Stimulated activated CD8-positive, alpha-beta memory T cell treated with anti-CD3 and anti-CD28 coated beads, Interleukin-2, amount 100 ng/mL, for 48 hours (primary cell): ENCODE results near the gene RIN3.
A peak's percentile ranks its signal among the peaks of the same experiment; 100 is the strongest.

Source experiments
- DNase-seq, 2 donors: peaks; one replicate each; pipeline ENCODE4 v3.0.0-alpha.2; 2020; ENCODE audit warnings: low read depth in 2 of 2

The RIN3 gene

DNA sequence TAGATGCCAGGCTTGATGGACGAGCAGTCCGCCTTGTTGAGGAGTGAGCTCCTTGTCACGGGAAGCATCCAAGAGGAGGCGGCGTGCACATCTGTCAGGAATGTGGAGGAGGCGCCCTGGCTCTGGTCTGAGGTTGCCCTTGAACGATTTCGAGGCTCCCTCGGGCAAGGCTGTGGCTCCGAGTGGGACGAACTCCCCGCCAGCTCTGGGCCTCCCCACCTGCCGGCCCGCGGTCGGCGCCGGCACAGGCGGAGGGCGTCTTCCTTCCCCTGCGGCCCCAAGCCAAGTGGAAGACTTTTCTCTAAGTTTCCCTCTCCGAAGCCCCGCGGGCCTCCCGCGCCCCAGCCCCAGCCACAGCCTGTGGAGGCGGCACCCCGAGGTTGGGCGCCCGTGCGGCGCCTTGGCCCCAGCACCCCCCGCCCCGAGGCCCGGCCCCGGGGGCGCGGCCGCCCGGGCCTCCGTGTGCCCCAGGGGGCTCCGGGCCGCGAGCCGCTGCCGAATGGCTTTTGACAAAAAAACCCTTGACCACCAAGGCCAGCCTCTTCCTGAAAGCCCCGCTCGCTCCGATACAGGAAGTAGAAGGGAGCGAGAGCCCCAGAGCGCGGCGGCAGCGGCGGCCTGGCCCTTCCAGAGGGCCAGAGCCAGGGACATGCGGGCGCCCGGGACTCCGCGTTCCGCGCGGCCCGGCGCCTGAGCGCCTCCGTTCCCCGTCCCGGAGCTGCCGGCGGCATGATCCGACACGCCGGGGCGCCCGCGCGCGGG, at the start of gene RIN3:
TSS of gene RIN3 (plus strand) at position 578 of the 762 bp plus-strand sequence. CDS start at position 730, 152 bp downstream.
- DNase-seq, result peak; percentile 34 to 51

GRCh38 chr14:92464156-92464555, 49.4 kb upstream of the RIN3 start:
- no peak for DNase-seq

- no peak for DNase-seq
These were observed 48.9 kb upstream of the RIN3 start for GRCh38 chr14:92464716-92465115.

GRCh38 chr14:92465353-92466055, 48.1 kb upstream of the RIN3 start:
- DNase-seq, result no peak

GRCh38 chr14:92466059-92466458, 47.5 kb upstream of the RIN3 start:
- DNase-seq, result no peak

GRCh38 chr14:92469515-92469914, 44.1 kb upstream of the RIN3 start:
- DNase-seq, result no peak

GRCh38 chr14:92470215-92470614, 43.4 kb upstream of the RIN3 start:
- DNase-seq, result no peak

DNA sequence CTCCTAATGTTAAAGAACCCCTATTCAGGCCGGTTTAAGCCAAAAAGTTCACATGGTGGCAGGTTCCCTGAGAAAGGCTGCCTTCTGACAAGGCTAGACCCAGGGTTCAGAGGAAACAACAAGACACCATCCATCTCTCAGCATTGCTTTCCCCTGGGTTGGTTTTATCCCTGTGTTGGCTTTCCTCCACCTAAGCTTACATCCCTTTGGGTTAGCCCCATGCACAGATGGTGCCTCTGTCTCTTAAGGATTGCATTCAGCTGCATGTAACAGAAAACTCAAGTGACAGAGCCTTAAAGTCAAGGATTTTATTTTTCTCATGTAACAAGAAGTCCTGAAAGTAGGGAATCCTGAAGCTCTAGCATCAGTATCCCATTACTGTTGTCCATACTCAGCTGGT, 42.8 kb upstream of the RIN3 start:
- no peak for DNase-seq

DNA sequence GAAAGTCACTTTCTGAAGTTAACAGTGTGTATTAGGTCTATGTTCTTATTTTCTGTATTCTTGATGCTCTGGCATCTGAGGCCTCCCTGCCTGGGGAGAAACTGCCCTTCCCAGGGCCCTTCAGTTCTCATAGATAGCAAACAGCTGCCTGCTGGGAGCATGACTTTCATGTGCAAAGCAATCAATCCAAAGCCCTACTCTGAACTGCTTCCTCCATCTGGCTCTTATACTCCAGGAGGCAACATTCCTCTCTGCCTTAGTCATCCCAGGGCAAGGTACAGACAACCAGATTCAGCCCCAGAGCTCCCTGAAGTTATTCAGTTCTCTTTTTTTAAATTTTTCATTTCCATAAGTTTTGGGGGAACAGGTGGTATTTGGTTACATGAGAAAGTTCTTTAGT, 41.7 kb upstream of the RIN3 start:
- DNase-seq, result no peak

DNA sequence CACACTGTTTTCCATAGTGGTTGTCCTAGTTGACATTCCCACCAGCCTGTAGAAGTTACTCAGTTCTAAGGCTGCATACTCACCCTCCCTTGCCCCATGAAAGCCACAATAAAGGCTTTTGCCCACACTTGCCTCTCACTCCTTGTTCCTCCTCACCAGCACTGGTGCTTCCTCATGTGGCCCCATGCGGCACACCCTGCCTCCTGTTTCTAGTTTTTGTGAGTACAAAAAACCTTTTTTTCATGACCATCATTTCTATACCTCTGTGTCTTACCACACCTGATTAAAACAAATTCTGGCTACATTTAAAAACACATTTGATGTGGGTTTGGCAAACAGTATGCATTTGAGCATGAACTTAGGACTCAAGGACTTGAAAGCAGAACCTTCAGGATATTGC, 40.7 kb upstream of the RIN3 start:
- DNase-seq, result no peak

DNA sequence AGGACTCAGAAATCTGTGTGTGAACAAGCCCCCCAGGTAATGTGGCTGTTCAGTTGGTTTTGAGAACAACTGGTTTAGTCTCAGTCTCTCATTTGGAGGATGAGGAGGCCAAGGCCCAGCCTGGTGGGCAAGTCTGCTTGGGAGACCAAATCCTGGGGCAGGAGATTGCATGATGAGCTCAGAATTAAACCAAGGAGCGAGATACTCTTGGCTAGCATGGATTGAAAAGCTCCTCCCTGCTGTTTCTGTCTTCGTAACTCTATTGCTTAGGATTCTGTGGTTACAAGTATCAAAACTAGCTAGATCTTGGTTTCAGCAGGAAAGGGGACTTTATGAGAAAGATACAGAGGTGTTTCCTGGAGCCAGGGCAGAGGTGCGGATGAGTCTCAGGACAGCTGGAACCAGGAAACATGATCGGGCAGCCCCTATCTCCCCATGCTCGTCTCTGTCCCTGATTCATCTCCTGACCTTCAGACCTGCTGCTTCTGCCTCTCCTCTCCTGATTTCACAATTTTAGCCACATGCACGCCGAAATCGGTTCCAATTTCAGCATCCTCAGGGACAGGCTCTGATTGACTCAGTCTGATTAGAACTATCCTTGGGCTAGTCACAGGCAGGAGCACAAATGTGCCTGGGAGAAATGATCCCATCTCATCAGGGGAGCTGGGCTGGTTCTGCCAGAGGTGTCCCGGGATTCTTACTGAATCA, 40.2 kb upstream of the RIN3 start:
- DNase-seq, result no peak

DNA sequence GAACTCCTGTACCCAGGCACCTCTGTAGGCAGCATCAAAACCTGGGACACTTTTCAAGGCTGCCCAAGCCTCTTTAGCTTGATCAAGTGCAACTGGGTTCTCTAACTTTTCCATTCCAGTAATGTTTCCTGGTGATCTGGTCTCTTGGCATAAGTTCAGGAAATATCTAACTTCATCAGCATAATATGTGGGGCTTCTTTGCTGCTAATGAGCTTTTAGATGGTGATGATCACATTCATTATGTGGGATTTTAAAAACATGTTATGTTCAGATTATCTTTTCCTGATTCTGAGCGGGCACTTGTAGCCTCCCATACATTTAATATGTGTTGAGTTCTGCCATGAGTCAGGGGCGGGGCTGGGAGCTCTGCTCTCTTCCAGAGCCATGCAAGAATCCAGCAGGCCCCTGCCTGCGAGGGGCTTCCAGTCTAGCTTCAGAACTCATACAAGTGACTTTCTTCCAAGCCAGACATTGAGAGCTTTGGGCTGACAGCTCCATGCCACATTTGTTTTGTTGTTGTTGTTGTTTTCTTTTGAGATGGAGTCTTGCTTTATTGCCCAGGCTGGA, 39.5 kb upstream of the RIN3 start:
- DNase-seq, result no peak

DNA sequence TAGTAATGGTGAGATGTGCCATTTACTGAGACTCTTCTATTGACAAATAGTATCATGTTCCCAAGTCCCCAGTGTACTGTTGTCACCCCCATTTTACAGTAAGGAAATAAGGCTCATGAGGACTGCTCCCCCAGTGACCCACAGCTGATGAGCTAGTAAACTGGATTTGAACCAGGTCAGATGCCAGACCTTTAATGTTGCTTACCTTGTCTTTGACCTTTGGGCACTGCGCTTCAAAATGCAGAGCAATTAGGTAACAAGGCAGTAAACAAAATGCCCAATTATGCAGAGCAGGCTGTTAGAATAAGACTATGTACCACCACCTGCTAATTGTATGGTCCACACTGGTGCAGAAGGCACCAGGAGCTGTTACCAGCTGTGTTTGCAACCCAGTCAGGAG, 38.5 kb upstream of the RIN3 start:
- no peak for DNase-seq

GRCh38 chr14:92475451-92476187, 38.0 kb upstream of the RIN3 start:
- no peak for DNase-seq

DNA sequence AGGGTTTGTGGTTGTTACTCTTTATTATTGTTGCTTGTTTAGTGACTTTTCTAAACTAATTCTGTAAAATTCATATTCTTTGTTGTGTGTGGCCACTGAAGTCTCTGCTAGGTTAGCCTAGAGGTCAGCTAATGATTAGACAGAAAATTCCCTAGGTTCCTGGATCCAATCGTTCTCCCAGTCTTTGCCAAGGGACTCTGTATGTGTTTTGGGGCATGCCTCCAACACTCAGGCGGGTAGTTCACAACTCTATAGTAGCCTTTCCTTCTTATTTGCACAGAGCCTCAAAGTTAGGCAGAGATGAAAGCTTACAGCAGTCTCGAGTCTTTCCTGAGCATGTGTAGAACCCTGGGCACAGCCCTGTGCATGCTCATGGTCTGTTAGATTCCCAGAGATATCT, 32.7 kb upstream of the RIN3 start:
- DNase-seq, result no peak

GRCh38 chr14:92481386-92481785, 32.2 kb upstream of the RIN3 start:
- DNase-seq, result no peak

- no peak for DNase-seq
These were observed 31.6 kb upstream of the RIN3 start for GRCh38 chr14:92481811-92482555.

- no peak for DNase-seq
These were observed 30.8 kb upstream of the RIN3 start for GRCh38 chr14:92482621-92483319.

GRCh38 chr14:92484132-92484823, 29.3 kb upstream of the RIN3 start:
- DNase-seq, result no peak

DNA sequence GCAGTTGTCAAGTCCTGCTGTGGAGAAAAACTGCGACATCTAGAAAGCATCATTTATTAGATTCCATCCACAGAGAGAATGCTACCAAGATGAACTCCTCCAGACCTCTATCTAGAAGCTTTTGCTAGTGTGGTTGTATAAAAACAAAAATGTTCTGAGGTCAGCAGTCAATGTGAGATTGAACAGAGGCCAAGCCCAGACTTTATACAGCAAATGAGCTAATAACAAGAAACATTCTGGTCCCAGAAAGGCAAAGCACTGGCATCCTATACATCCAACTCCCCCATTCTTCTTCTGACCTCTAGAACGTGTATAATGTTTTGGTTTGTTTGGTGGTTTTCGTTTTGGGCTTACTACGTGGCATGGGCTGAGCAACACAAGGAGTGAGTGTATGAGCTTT, 26.7 kb upstream of the RIN3 start:
- no peak for DNase-seq
